DND-41 (cell line): ENCODE measurements around the gene TTR.

Source experiments
- ATAC-seq: fragments of 200-7000 bp; cut with Tn5 transposase; 3 replicates; pipeline ENCODE4 v1.9.1; 2021; ENCODE audit warnings: low read depth; ENCODE audit not compliant: insufficient read depth
- DNase-seq: peaks from one replicate; pipeline ENCODE4 v3.0.0-alpha.2; 2020
- H2AFZ ChIP-seq: 2 replicates; pipeline ENCODE4 v1.6.0; 2012; ENCODE audit warnings: low read depth, low read length
- H3K27ac ChIP-seq: 2 replicates; pipeline ENCODE4 v1.5.1; 2012; ENCODE audit warnings: low read length, inconsistent platforms
- H3K27me3 ChIP-seq: fragments of 200-600 bp; sonication (generic); 2 replicates; pipeline ENCODE4 v1.6.0; 2012; ENCODE audit warnings: low read length, mild to moderate bottlenecking, inconsistent platforms; ENCODE audit not compliant: insufficient read depth, poor library complexity
- H3K36me3 ChIP-seq: 2 replicates; pipeline ENCODE4 v1.5.1; 2012; ENCODE audit warnings: low read length, inconsistent platforms; ENCODE audit not compliant: insufficient read depth
- H3K4me1 ChIP-seq: 2 replicates; pipeline ENCODE4 v1.5.1; 2012; ENCODE audit warnings: mild to moderate bottlenecking, low read length; ENCODE audit not compliant: insufficient read depth
- H3K4me2 ChIP-seq: 2 replicates; pipeline ENCODE4 v1.6.0; 2012; ENCODE audit warnings: mild to moderate bottlenecking, moderate library complexity, low read length, inconsistent platforms; ENCODE audit not compliant: insufficient read depth
- H3K4me3 ChIP-seq, 2 experiments: fragments of 200-600 bp in 1 of 2; shearing (Covaris generic) in 1 of 2; 2 replicates each; pipeline ENCODE4 v1.5.1; 2012 to 2016; ENCODE audit warnings: inconsistent platforms in 2 of 2, low read length in 2 of 2, mild to moderate bottlenecking in 2 of 2, low read depth in 1 of 2, moderate library complexity in 1 of 2
- H3K79me2 ChIP-seq: 2 replicates; pipeline ENCODE4 v1.6.0; 2012; ENCODE audit warnings: low read length, inconsistent platforms; ENCODE audit not compliant: insufficient read depth
- H3K9ac ChIP-seq: 2 replicates; pipeline ENCODE4 v1.6.0; 2012; ENCODE audit warnings: low read depth, mild to moderate bottlenecking, inconsistent platforms, low read length, moderate library complexity
- H3K9me3 ChIP-seq: 2 replicates; pipeline ENCODE4 v1.5.1; 2012; ENCODE audit warnings: low read length, moderate library complexity, mild to moderate bottlenecking, inconsistent platforms; ENCODE audit not compliant: insufficient read depth, severe bottlenecking
- H4K20me1 ChIP-seq: 2 replicates; pipeline ENCODE4 v1.6.0; 2012; ENCODE audit warnings: low read length; ENCODE audit not compliant: insufficient read depth
- EZH2 ChIP-seq: IDR thresholded peaks from 3 replicates; pipeline ENCODE4 v1.6.1; 2012; ENCODE audit warnings: borderline replicate concordance, low read depth, mild to moderate bottlenecking, moderate library complexity, low read length, inconsistent platforms; ENCODE audit not compliant: severe bottlenecking
- TF ChIP-seq, protein P1 (sequence below): IDR thresholded peaks from 2 replicates; pipeline ENCODE4 v1.5.1; 2012; ENCODE audit warnings: borderline replicate concordance, low read length, moderate library complexity, mild to moderate bottlenecking; ENCODE audit not compliant: poor library complexity, severe bottlenecking; ENCODE audit errors: extremely low read depth

Gene TTR

DNA sequence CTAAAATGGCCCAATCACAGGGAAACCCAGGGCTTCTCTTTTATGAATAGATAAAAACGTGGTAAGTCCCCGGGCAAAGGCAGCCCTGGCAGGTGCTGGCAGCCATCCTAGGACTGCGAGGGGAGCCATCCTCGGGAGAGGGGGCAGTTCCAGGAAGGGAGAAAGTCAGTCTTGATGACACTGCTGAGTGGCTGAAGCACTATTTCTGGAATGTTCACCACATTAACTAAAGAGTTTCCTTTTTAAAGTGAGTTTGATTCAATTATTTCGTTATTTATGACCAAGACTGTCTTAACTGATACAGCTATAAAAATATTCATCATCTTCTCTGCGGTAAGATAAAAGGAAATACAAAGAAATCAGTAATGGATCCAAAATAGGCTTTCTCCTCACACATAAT, 20.4 kb downstream of the TTR start:
- no peaks in the 10 kb centered on the region for H3K4me1 ChIP-seq
- DNase-seq (no peak), ATAC-seq (no peak)
- no peak overlapping the region for H3K4me2 ChIP-seq
- no peaks in the 10 kb centered on the region for H3K79me2 ChIP-seq
- H3K9me3 ChIP-seq = no peaks in the 10 kb centered on the region
- no peaks in the 10 kb centered on the region for H3K36me3 ChIP-seq
- no peak overlapping the region for H3K27ac ChIP-seq
- no peaks in the 10 kb centered on the region for H4K20me1 ChIP-seq
- H2AFZ ChIP-seq = no peak overlapping the region
- TF ChIP-seq EZH2 = no peak
- TF ChIP-seq, protein P1, sequence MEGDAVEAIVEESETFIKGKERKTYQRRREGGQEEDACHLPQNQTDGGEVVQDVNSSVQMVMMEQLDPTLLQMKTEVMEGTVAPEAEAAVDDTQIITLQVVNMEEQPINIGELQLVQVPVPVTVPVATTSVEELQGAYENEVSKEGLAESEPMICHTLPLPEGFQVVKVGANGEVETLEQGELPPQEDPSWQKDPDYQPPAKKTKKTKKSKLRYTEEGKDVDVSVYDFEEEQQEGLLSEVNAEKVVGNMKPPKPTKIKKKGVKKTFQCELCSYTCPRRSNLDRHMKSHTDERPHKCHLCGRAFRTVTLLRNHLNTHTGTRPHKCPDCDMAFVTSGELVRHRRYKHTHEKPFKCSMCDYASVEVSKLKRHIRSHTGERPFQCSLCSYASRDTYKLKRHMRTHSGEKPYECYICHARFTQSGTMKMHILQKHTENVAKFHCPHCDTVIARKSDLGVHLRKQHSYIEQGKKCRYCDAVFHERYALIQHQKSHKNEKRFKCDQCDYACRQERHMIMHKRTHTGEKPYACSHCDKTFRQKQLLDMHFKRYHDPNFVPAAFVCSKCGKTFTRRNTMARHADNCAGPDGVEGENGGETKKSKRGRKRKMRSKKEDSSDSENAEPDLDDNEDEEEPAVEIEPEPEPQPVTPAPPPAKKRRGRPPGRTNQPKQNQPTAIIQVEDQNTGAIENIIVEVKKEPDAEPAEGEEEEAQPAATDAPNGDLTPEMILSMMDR = no peak
- H3K27me3 ChIP-seq = no peaks in the 10 kb centered on the region
- no peak overlapping the region for H3K4me3 ChIP-seq
- H3K9ac ChIP-seq = no peak overlapping the region

DNA sequence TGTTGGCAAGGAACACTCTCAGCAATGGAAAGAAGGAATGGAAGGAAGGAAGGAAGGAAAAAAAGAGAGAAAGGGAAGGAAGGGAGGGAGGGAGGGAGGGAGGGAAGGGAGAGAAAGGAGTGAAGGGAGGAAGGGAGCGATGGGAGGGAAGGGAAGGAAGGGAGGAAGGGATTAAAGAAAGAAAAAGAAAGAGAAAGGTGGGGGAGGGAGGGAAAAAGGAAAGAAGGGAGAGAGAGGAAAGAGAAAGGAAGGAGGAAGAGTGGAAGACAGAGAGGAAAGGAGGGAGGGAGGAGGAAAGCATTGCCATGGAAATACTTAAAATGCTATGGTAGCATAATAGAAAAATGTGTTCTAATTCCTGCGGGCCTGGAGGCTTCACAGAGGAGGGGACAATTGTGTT, 22.4 kb downstream of the TTR start:
- Histone ChIP-seq H2AFZ (no peak overlapping the region), H3K4me1 (no peaks in the 10 kb centered on the region), H3K4me2 (no peak overlapping the region), H3K9me3 (no peaks in the 10 kb centered on the region), H4K20me1 (no peaks in the 10 kb centered on the region), H3K4me3 (no peak overlapping the region), H3K27ac (no peak overlapping the region), H3K9ac (no peak overlapping the region), H3K79me2 (no peaks in the 10 kb centered on the region), H3K27me3 (no peaks in the 10 kb centered on the region), H3K36me3 (no peaks in the 10 kb centered on the region)
- ATAC-seq = no peak
- no peak for DNase-seq
- no peak for TF ChIP-seq EZH2
- TF ChIP-seq, protein P1 = no peak

DNA sequence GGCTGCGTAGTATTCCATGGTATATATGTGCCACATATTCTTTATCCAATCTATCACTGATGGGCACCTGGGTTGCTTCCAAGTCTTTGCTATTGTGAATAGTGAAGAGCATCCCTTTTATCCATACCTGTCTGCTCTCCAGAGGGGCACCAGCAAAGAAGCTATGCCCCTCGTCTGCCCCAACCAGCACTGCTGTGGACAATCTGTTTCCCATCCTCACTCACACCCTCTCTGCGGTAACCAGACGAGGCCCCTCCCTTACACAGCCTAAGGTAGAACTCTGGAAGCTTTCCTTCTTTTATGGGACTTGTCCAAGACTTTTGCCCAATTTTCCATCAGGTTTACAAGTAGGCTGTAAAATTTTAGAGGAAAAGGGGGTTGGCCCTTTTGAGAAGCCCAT, 24.9 kb downstream of the TTR start:
- Histone ChIP-seq H3K27me3 (no peaks in the 10 kb centered on the region), H3K4me3 (no peak overlapping the region), H3K9ac (no peak overlapping the region), H3K36me3 (no peaks in the 10 kb centered on the region), H3K9me3 (no peaks in the 10 kb centered on the region), H3K4me1 (no peaks in the 10 kb centered on the region), H4K20me1 (no peaks in the 10 kb centered on the region), H2AFZ (no peak overlapping the region), H3K79me2 (no peaks in the 10 kb centered on the region), H3K4me2 (no peak overlapping the region), H3K27ac (no peak overlapping the region)
- no peak for ATAC-seq
- TF ChIP-seq EZH2 = no peak
- TF ChIP-seq, protein P1 = no peak
- no peak for DNase-seq

DNA sequence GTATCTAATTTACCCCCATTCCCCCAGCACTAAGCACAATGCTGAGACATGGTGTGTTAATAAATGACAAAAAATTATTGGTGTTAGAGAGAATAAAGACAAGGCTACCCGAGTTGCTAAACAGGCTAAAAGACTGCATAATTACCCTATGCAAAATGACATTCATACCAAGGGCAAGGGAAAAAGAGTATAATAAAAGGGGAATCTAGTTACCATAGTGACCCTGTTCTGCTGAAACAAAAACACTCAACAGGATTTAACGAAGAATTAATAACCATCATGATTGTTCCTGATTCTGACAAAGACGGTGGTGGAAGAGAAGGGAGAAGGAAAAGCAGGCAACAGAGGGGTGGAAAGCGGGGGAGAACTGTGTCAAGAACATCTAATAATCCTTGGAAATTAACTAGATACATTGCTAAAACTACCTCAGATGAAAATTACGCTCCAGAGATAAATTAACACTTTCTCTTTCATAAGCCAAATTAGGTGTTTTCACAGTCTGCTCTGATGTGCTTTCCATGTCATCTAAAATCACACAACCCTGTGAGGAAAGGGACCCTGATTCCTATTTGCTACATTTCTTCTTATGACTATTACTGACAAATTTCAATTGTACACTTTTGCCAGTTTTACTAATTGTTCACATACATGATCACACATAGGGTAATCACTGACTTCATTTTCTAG, 25.5 kb downstream of the TTR start:
- TF ChIP-seq, protein P1 = no peak
- TF ChIP-seq EZH2 = no peak
- no peaks in the 10 kb centered on the region for H3K9me3 ChIP-seq
- H3K4me1 ChIP-seq = no peaks in the 10 kb centered on the region
- no peak overlapping the region for H3K27ac ChIP-seq
- no peaks in the 10 kb centered on the region for H3K36me3 ChIP-seq
- H2AFZ ChIP-seq = no peak overlapping the region
- no peaks in the 10 kb centered on the region for H4K20me1 ChIP-seq
- H3K79me2 ChIP-seq = no peaks in the 10 kb centered on the region
- no peak overlapping the region for H3K4me2 ChIP-seq
- ATAC-seq (no peak), DNase-seq (no peak)
- no peak overlapping the region for H3K9ac ChIP-seq
- H3K4me3 ChIP-seq = no peak overlapping the region
- H3K27me3 ChIP-seq = no peaks in the 10 kb centered on the region
